GM18867 (cell line): ENCODE measurements around the gene ARHGAP28.

Source experiments
- ATAC-seq: cut with Tn5 transposase; IDR thresholded peaks from one replicate; pipeline ENCODE4 v1.9.1; 2021; ENCODE audit warnings: mild to moderate bottlenecking, moderate library complexity; ENCODE audit not compliant: unreplicated experiment

The ARHGAP28 gene

DNA sequence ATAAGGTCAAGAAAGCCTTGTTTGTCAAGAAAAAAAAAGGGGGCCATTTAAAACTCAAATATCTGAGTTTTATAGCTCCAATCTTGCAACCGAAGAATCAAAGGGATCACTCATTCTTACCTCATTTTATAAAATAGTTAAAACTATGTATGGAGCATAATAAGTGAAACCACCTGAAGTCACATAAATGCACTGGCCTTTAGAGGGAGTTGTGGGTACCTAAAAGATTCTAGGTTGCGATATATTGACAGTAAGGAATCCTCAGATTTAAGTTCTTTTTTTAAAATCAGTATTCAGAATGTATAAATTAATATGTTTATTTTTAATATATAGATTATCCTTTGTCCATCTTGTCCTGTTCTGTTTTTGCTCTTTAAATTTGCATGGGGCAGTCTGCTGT is 3.4 kb downstream of the ARHGAP28 start:
- ATAC-seq: no peak

DNA sequence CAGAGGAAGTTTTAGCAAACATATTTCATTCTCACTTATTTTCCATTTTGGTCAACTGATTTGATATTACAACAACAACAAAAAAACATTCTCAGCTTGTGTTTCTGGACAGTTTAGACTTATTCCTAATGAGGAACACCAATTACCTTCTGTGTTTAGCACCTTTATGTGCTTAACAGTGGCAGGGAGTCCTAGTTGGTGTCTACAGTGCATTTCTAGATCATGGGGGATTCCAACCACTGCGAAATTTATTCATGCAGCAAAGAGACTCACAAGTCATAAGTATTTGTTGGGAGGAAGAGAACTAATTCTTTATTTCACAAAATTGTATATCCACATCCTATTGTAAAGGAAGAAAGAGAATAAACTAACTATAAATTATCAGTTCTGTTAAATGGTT is 4.2 kb downstream of the ARHGAP28 start:
- no peak for ATAC-seq

DNA sequence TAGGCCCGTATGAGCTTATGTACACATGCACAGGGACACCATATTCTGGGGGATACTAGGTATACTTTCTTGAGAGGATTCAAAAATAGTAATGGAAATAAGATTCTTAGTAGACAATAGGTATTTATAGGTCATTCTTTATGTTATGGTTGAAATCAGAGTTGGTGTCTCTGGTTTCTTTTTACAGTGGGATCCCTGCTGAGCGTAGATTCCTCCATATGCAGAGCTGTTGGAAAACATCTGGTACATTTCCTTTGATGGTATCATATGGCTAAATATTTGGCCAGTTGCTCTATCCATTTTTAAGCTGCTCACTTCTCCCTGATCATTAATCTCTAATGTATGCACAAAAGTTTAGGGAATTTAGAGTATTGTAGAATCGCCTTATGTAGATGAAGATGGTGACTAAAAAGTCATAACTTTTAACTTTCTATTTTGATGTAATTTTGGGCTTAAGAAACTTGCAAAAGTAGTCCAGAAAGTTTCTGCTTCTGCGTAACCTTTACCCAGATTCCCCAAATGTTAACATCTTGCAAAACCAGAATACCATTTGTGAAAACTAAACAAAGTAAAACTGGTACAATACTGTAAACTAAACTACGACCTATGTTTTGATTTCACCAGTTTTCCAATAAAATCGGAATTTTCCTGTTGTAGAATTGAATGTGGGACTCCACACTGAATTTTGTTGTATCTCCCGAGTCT is 5.4 kb downstream of the ARHGAP28 start:
- ATAC-seq: no peak

DNA sequence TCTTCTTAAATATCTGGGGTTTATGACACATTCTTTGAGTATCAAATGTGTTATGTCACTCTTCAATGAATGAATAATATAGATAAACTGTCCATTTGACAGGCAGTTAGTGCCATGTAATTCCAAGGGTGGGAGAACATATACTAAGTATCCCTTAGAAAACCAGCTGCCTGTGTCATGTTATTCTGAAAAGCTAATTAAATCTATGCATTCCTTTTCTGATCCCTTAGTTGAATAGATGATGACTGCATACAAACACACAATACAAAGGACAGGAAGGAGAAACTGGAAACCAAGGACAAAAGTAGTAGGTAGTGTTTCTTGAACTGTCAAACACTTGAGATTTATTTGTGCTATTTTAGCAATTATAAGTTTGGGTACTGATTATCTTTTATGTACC is 8.3 kb downstream of the ARHGAP28 start:
- no peak for ATAC-seq

DNA sequence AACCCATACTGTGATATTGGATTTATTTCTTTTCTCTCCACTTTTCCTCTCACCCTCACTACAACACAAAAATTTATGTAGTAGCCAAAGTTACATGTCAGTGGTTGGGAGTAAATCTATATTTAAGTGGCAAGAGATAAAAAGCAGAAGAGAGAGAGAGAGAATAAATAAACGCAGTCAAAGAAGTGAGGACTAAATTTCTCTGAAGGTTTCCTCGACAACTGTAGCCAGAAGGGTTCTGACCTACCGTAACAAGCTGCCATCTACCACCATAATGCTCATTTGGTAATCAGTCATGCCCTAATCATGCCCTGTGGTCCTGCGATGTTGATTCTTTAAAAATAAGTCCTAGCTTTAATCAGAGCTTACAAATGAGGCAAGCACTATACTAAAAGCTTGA is 9.1 kb downstream of the ARHGAP28 start:
- ATAC-seq: no peak

DNA sequence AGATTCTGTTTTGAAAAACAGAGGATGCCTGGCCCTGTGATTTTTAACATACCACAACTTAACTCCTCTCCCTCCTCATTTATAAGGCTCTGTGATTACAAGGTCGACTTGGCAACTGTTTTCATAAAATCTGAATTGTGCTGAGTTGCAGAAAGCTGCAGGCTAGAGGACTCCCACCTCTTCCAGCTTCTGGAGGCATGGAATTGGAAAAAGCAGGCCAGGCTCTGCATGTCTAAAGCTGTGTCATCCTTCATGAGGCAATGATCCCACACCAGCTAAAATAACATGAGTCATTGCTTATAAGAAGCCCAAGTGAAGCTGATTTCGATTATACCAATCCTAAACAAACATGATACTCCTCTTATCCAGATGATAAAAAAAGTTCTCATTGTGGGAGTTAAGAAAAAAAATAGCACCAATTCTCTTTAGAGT is 11.7 kb downstream of the ARHGAP28 start:
- no peak for ATAC-seq

DNA sequence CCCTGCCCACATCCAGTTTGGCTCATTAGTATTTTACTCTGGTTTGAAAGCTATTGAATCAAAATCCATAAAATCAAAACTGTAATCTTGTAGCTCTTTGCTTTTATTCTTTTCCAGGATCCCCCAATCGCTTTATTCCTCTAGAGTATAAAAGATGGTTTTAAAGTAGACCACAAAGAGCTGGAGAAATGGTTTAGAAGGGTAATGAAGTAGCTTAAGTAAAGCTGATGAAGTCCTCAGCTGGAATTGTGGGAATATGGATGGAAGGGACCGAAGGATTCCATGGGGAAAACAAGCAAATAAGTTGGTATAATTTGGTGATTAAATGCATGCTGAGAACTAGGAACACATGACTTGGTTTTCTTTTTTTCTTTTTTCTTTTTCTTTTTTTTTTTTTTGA is 12.3 kb downstream of the ARHGAP28 start:
- ATAC-seq: no peak

DNA sequence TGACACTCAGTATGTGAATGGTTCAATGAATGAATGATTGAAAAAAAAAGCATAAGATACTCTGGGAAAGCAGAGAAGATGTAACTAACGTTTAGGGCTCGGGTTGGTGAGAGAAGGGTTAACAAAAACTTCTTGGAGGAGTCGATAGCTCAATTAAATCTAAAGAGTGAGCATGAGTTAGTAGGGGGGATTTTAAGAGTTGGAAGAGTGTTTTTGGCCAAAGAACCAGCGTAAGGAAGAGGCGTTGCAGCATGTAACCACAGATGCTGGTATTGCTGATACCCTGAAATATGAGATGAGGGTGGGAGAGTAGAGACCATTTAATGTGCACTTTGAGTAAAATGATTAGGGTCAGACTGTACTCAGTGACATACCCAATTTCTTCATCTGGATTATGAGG is 14.5 kb downstream of the ARHGAP28 start:
- ATAC-seq: no peak

DNA sequence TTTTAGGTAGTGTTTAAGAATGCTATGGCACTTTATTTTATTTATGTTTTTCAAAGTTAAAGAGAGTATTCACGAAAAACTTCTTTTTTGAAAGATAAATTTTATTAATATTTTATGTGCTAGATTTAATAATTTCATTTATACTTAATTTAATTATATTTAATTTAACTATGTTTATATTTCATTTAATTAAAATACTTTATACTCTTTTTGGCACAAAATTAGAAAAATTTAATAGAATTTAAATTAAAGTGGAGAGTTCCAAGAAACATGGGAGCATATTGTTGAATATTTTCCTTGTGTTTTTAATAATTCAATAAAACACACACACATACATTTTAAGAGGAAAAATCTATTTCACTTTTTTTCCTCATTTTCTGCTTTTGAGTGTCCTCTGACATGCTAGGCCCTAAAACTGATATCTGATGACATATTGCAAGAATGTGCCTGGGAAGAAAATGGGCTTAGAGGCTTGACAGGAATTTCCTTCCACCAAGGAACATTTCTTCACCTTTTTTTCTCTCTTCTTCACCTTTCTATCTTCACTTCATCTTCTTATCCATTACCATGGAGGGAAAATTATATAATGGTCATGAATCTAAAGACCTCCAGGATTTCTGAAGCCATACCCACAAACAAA is 15.4 kb downstream of the ARHGAP28 start:
- no peak for ATAC-seq

DNA sequence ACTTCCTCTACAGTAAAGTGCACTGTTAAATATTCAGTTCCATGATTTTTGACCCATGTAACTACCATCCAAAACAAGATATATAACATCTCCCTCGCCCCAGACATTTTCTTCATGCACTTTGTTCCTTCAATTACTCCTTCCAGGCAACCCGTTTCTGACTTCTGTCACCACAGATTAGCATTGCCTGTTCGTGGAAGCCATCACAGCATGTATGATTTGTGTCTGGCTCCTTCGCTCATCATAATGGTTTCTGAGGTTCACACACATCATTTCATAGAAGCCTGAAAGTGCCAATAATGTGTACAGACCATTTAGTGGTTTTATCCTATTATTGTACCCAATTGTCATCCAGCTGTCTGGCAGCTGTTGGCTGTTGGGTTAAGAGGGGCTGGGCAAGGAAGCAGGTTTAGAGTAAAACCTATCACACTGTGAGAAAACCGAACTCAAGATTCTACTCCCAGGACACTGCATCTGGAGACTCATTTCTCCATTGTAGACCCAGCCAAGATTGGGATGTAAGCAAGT is 16.1 kb downstream of the ARHGAP28 start:
- ATAC-seq: no peak

DNA sequence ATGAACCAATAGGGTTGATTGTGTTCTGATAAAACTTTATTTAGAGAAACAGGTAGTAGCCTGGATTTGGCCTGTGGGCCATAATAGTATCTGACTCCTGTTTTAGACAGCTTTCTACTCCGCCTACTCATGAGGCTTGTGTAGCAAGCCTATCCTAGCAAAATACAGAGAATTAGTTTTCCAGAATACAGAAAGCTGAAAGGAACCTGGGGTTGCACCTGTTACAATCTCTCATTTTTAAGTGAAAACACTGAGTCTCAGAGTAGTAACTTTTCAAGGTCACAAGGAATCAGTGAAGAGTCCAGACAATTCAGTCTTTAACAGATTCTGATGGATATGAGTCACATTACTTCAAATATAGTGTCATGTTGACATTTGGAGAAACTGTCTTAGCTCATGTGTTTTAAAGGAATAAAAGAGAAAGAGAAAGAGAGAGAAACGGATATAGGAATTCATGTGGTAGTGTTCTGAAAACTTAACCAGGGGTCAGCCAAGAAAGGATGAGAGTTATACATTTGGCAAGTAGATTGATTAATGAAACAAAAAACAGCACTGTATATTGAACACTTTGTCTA is 17.0 kb downstream of the ARHGAP28 start:
- no peak for ATAC-seq

DNA sequence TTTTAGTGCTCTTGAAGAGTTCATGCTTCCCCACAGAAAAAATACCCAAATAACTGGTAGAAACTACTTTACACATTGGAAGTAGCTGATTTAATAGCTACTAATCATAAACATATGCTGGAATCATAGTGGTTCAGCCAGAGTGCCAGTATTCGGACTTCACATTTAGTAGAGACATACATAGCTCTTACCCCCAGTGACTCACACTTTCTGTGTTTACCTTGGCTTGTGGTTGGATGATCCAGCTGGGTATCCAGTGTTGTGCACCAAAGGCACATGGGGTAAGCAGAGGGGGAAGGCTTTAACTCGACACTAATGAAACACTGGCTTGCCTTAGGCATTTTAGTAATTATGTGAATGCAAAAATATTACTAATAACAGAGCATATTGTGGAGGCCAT is 18.1 kb downstream of the ARHGAP28 start:
- no peak for ATAC-seq

DNA sequence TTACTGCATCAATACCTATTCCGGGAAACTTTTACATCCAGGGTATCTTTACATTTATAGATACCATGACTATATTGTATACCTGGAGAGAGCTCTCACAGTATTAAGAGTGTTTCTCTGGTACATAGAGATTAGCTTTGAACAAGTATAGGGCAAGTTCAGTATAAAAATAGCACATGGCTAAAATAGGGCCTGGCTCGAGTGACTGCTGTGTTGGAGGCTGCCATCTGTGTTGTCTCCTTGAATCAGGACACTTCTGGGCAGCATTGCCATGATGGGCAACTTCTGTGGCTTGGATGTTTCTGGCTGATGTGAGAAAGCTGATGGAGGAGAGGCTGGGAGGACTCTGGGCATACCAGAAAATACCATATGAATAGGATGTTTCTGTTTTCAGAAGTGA is 18.7 kb downstream of the ARHGAP28 start:
- ATAC-seq: no peak

DNA sequence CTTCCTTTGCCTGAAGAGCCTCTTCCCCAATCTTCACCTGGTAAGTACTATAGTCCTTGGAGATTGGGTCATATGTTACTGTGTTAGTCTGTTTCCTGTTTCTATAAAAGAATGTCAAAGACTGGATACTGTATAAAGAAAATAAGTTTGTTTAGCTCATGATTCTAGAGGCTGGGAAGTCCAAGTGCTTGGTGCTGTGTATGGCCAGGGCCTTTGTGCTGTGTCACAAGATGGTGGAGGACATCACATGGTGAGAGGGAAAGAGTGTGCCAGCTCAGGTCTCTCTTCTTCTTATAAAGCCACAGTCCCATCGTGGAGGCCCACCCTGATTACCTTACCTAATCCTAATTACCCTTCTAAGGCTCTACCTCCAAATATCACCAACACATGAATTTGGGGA is 20.9 kb downstream of the ARHGAP28 start:
- no peak for ATAC-seq

DNA sequence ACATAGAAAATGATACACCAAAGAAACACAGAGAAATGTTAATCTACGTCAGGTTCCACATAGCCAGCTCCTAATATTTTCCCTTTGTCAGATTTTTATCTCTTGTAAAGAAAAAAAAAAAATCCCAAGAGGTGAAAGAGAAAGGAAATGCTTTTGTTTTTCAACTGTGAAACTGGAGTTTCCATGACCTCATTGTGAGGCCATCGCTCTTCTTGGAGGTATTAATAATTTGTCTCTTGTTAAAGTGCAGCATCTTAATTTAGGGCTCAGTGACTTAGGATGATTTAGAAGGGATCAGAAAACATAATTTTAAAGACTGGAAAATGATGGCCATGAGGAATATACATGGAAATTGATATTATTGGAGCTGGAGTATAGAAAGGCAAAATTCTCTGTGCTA is 21.7 kb downstream of the ARHGAP28 start:
- ATAC-seq: no peak

DNA sequence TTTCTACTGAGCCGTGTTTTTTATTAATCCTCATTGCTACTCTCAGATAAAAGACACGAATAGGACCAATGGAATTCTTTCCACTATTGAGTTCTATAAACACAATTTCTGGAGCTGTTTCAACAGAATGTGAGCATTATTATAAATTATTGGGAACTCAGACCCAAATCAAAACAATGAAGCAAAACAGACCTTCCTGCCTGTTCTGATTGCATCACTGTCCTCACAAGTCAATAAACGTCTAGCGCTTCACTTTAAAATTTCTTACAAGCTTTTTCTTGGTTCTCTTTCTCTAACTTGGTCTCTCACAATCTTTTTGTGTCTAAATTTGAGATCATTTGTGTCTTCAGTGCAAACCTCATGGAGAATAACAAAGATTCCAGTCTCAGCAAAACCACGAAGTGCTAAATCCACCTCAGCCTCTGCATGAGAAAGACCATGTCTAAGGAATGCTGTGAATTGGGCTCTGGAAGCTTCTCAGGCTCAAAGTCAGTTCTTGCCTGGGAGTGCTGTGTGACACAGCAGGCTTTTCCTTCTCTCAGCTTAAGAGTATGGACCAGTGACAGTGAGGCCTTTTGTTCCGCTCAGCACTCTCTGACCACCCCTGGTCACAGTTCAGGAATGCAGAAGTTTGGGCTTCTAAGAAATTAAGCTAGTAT is 22.8 kb downstream of the ARHGAP28 start:
- no peak for ATAC-seq

DNA sequence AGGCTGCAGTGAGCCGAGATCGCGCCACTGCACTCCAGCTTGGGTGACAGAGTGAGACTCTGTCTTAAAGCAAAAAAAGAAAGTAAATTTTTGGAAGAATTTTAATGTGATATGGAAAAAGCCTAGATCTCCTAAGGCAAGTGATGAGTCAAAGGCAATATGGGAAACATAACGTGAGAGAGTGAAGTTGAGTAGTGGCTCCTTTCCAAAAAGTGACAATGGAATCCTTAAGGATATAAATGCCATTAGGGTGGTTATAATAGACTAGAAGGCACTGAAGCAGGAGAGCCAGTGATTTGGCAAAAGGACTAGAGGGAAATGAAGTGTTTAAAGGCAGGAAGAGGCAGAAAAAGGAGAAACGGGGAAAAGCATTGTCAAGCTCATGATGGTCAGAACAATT is 25.6 kb downstream of the ARHGAP28 start:
- no peak for ATAC-seq

DNA sequence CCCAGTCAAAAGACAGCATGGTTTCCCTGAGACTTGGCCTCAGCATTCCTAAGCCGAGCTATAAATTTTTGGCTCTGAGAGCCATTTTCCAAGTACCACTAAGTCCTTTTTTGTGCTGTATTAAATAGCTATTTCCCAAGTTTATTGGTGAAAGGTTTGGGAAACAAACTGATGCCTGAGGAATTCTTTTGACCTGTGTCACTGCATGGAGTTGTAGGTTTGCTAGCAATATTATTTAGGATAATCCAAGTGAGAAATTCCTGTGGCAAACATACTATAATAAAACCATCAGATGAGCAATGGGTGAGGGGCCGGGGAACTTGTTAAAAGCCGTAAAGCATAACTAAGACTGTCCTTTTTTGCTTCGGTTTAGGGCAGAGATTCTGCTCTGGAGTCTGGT is 28.4 kb downstream of the ARHGAP28 start:
- ATAC-seq: no peak

DNA sequence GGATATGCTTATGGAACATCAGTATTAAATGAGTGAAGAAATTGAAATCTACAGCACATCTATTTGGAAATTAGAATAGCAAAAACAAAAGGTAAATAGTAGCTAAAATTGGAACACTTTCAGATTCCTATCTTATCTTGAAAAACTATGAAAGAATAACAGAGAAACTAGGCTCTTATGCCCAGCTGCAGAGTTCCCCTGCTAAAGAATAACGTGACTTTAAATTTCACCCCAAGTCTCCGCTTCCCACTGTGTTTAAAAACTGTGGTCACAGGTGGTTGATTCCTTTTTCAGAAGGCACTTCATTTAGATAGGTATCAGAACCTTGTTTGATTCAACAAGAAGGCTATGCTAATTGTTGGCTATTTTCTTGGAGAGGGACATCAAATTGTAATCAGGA is 30.1 kb downstream of the ARHGAP28 start:
- ATAC-seq: no peak

DNA sequence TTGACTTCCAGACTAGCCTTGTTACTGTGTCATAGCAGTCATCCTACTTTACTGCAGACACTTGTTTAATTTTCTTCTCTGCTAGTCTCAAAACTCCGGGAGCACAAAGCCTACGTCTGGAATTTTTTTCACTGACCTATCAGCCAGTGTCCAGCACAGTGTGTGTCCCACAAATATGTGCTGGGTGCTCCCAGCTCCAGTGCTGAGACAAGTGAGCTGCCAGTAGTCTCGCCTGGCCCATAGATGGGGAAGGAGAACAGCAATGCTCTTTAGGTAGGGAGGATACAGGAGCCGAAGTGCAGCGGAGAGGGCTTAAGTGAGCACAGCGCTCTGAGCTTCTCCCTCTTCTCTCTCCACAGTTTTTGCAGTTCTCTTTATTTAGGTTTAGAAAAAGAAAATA is 34.0 kb downstream of the ARHGAP28 start:
- no peak for ATAC-seq

DNA sequence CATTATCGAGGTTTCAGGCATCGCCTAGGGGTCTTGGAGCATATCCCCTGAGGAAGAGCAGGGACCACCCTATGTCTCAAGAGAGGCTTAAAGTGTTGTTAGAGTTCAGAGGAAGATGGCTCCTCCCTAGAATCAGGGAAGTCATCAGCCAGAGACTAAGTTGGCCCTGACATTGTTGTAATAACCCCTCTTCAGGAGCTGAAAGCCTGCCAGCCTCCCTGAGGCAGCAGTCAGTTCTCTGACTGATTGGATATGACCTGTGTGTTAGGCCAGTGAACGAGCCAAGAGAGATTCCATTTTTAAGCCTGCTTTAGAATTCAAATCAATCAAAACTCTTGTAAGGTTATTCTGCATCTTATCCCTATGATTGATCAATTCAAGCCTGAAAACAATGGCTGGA is 34.9 kb downstream of the ARHGAP28 start:
- no peak for ATAC-seq

DNA sequence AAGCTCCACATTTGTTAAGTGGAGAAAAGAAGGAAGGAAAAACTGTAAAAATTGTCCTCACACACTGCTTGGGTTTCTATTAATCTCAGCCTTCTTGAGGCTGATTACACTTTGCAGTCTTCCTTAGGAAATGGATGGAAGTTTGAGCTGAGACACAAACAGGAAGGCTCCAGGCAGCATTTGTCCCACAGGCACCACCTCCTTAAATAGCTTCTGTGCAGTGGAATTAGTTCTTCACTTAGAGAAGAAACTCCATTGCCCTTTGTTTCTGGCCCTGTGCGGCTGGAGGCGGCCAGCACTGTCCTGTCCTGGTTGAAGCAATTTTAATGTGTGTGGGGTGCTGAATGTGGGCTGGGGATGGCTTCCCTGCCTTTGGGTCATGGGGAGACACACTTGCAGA is 44.3 kb downstream of the ARHGAP28 start:
- no peak for ATAC-seq
